ENCODE data around the gene DPYSL5. TPM values are rescaled to one million over a fixed set of nuclear protein-coding genes. Genes with fewer than 3 reads are reported as not detected.

DPYSL5 gene
- polyA plus RNA-seq, 1 donor from 2014 or later: not detected

DNA sequence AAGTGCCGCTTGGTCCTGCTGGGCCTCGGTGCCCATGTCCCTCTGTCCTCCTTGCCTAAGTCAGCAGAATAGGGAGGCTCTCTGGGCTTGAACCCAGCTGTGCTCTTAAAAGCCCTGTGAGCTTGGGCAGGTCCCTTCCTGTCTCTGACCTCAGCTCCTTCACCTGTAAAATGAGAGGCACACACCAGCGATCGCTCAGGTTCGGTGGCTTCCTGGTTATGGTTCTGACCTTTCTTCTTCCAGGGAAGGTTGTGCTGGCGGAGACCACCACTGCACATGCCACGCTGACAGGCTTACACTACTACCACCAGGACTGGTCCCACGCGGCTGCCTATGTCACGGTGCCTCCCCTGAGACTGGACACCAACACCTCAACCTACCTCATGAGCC, 86.4 kb downstream of the DPYSL5 start:
- no peaks in the 10 kb centered on the region for H3K36me3 Mint-ChIP-seq

DNA sequence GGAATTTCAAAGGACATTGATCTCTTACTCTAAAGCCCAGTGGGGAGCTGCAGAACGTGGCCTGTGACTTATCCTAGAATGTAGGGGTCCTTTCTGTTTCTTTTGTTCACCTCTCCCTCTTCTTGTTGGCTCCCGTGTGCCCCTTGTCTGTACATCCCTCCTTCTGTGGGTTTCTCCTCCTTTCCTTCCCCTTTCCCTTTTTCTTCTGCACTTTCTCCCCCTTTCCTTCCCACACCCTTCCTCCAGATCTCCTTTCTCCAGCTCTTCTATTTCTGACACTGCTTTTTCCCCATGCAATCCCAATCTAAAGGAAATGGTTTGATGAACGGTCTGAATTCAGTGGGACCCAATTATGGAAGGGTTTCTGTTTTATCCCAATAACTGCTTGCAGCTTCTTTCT, 87.1 kb downstream of the DPYSL5 start:
- peaks cover 0 to 2% (median 0%) of the 10 kb centered on the region in 3 donors for H3K9me3 Mint-ChIP-seq
- peaks cover 0 to 2% (median 0%) of the 10 kb centered on the region in 3 donors for H3K4me1 Mint-ChIP-seq
- H3K27ac Mint-ChIP-seq: no peak overlapping the region
- H3K4me3 Mint-ChIP-seq: no peak overlapping the region
- H3K36me3 Mint-ChIP-seq: no peaks in the 10 kb centered on the region
- H3K27me3 Mint-ChIP-seq: peaks cover 8% of the 10 kb centered on the region

More for the DNA sequence above, 86.4 kb downstream of the DPYSL5 start:
- H3K27me3 Mint-ChIP-seq: peaks cover 8% of the 10 kb centered on the region
- H3K9me3 Mint-ChIP-seq: peaks cover 0 to 2% (median 0%) of the 10 kb centered on the region in 3 donors
- peaks cover 0 to 2% (median 0%) of the 10 kb centered on the region in 3 donors for H3K4me1 Mint-ChIP-seq
- no peak overlapping the region for H3K27ac Mint-ChIP-seq
- no peak overlapping the region for H3K4me3 Mint-ChIP-seq

DNA sequence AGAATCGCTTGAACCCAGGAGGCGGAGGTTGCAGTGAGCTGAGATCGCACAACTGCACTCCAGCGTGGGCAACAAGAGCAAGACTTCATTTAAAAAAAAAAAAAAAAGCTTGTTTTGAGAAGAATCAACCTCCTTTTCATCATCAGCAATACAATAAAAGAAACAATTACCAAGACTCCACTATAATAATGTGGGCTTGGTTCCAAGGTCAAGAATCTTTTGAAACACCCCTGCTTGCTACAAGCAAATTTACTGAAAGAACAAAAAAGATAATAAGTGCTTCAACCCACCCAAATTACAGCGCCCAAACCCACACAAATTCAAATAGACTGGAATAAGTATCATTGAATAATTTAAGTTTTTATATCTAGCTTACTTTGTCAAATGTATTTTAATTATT, 88.9 kb downstream of the DPYSL5 start:
- Mint-ChIP-seq H3K9me3 (peaks cover 0 to 2% (median 0%) of the 10 kb centered on the region in 3 donors), H3K27ac (no peak overlapping the region), H3K36me3 (no peaks in the 10 kb centered on the region), H3K4me1 (peaks cover 0 to 2% (median 0%) of the 10 kb centered on the region in 3 donors), H3K4me3 (no peak overlapping the region), H3K27me3 (peaks cover 2% of the 10 kb centered on the region)

DNA sequence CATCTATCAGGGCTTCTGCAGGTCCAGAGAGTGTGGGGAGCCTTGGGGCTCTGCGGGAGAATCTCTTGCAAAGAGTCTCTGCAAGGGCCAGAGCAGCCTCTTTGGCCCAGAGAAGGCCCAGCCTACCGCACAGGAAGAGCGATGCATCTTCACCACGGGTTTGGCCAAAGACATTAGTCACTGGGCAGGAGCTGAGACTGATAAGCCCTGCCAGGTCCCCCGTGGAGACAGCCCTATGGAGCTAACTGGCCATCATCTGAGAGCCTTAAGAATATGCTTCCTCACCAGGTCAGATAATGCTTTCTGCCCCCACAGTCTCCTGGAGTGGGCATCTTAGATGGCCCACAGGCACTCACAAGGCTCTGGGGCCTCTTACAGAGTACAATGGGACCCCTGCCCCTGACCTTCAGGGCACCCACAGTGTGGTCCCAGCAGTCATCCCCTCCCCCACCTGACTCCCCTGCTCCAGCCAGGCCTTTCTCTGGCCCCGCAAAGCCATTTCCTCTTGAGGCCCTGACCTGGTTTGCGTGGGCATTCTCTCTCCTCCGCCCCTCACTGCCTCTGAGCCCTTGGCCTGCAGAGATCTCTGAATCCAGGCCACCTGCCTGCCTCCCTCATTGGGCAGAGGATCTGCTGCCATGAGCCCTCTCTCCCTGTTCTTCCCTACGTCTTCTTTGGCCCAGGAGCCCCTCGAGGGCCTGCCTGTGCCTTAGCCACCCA, 90.6 kb downstream of the DPYSL5 start:
- Mint-ChIP-seq H3K4me1 (peaks cover 0 to 4% (median 2%) of the 10 kb centered on the region in 3 donors), H3K27me3 (peaks cover 7% of the 10 kb centered on the region), H3K9me3 (no peaks in the 10 kb centered on the region), H3K27ac (no peak overlapping the region), H3K4me3 (no peak overlapping the region), H3K36me3 (no peaks in the 10 kb centered on the region)

DNA sequence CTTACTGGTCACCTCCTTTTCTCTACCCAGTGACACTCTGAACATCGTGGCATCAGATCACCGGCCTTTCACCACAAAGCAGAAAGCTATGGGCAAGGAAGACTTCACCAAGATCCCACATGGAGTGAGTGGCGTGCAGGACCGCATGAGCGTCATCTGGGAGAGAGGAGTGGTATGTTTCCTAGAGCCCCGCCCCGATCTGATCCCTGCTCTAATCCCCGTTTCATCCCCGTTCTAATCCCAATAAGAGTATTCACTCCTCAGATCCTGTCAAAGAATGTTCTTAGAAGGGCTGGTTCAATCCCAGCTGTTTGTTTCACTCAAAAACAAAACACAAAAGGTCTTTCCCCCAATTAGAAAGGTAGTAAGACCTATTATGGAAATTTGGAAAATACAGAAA, 92.1 kb downstream of the DPYSL5 start:
- peaks cover 10% of the 10 kb centered on the region for H3K27me3 Mint-ChIP-seq
- H3K4me1 Mint-ChIP-seq: peaks cover 0 to 4% (median 2%) of the 10 kb centered on the region in 3 donors
- H3K9me3 Mint-ChIP-seq: no peaks in the 10 kb centered on the region
- no peak overlapping the region for H3K27ac Mint-ChIP-seq
- no peak overlapping the region for H3K4me3 Mint-ChIP-seq
- no peaks in the 10 kb centered on the region for H3K36me3 Mint-ChIP-seq

DNA sequence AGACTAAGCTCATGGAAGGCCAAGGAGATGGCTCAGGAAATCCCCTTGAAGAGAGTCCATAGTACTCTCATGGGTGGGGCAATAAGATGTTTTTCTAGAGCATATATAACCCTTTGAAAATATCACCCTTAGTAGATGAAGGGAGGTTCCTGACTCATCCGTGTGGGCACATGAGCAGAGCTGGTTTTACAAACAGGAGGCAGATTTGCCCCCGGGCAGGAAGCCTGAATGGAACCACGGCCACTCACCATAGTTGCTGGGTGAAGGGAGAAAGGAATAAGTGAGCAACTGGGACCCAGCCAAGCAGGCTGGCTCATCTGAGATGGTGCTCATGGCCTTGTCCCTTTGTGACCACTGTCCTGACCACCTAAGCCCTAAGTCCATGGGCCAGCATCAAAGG, 93.6 kb downstream of the DPYSL5 start:
- peaks cover 10% of the 10 kb centered on the region for H3K27me3 Mint-ChIP-seq
- no peak overlapping the region for H3K27ac Mint-ChIP-seq
- no peaks in the 10 kb centered on the region for H3K36me3 Mint-ChIP-seq
- H3K4me1 Mint-ChIP-seq: peaks cover 0 to 4% (median 2%) of the 10 kb centered on the region in 3 donors
- H3K9me3 Mint-ChIP-seq: no peaks in the 10 kb centered on the region
- no peak overlapping the region for H3K4me3 Mint-ChIP-seq

DNA sequence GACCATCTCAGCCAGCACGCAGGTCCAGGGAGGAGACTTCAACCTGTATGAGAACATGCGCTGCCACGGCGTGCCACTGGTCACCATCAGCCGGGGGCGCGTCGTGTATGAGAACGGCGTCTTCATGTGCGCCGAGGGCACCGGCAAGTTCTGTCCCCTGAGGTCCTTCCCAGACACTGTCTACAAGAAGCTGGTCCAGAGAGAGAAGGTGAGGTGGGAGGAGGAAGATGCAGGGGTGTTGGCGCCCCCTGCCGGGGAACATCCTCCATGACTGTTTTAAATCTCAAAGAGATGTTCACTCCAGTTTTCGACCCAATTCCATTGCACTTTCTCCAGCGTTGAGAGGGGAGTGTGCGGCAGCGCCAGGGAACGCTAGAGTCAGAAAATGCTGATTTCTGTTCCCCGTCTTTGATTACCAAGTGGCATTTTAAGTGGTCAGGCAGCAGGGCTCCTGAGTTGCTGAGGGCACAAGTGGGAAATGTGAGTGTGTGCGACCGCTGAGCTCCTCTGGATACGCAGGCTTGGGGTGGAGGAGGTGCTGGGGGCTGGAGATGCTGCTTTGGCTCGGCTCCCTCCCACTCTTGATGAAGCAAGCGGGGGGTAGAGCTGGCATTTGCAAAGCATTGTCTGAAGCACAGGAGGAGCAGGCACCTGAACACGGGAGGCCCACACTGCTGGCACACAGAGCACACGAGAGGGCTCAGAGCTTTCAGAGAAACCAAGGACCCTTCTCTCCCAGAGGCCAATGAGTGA, 94.8 kb downstream of the DPYSL5 start:
- H3K36me3 Mint-ChIP-seq: no peaks in the 10 kb centered on the region
- peak overlapping the region in 1 of 3 donors; percentile 37 for H3K27ac Mint-ChIP-seq
- peak overlapping the region in 1 of 4 donors; percentile 23 for H3K4me3 Mint-ChIP-seq
- H3K27me3 Mint-ChIP-seq: peaks cover 10% of the 10 kb centered on the region
- peaks cover 0 to 4% (median 2%) of the 10 kb centered on the region in 3 donors for H3K4me1 Mint-ChIP-seq
- H3K9me3 Mint-ChIP-seq: no peaks in the 10 kb centered on the region

DNA sequence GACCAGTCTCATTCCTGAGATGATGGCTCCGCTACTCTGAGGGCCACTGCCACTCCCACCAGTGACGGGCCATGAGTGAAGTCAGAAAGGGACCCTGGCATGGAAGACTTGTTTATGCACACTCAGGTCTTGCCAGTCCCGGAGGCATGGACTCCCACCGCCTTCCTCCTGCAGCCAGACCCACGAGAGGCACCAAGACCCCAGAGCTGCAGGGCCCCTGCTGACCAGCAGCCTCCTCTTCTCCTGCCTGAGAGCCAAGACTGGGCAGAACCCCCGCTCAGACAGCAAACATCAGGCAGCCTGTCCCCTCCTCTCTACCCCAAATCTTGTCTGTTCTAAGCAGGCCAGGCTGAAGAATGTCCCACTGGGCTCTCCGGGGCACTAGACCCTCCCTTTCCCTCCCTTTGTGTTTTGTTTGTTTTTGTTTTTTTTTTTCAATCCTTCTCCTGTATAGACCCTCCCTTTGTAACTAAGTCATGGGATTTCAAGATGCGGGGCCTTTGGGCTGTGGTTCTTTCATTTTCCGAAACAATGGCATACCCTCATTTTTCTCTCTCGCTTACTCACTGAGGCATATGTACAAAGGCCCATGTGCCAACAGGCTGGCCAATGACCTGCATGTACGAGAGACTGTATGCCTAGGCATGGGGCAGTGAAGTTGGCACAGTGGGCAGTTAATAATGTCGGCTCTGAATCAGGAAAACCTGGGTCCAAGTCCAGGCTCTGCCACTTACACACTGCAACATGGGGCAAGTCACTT, 98.2 kb downstream of the DPYSL5 start:
- no peak overlapping the region for H3K27ac Mint-ChIP-seq
- H3K9me3 Mint-ChIP-seq: no peaks in the 10 kb centered on the region
- H3K4me1 Mint-ChIP-seq: peaks cover 0 to 4% (median 2%) of the 10 kb centered on the region in 3 donors
- H3K4me3 Mint-ChIP-seq: no peak overlapping the region
- H3K36me3 Mint-ChIP-seq: no peaks in the 10 kb centered on the region
- H3K27me3 Mint-ChIP-seq: peaks cover 18% of the 10 kb centered on the region

DNA sequence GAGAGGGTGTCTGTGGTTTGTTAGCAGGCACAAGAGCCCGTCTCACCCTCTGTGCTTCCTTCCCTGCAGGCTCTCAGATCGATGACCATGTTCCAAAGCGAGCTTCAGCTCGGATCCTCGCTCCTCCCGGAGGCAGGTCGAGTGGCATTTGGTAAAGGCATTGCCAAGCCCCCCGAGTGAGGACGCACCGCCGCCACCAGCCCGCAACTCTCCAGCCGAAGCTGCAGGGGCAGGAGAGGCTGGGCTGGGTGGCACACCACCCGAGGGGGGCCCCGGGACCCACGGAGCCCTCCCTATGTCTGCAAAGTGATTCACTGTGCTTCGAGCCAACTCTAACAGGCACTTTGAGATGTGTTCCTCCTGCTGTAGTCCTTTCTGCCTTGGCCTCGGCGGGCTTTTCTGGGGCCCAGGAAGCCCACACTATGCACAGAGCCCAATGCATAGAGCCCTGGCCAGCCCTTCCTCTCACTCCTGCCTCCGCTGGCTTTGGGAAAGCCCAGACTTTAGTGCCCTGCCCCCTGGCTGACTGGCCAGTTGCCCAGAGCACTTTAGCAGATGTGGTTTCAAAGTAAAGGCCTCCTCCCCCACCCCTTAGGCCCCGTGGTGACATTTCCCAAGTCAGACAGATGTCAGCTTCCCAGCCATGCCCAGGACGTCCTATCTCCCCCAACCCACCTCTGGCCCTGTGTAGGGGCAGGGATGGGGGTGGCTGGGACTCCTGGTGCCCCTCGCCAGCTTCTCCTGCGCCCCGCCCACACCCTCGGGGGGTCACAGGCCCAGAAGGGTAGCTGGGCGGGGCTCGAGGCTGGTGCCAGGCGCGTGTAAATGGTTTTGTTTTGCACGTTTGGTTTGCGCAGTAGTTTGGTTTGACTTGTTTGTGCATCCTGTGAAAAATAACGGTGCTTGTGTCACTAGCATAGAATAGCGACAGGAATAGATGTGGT, 99.2 kb downstream of the DPYSL5 start:
- no peak overlapping the region for H3K27ac Mint-ChIP-seq
- no peaks in the 10 kb centered on the region for H3K36me3 Mint-ChIP-seq
- H3K4me1 Mint-ChIP-seq: peaks cover 0 to 4% (median 2%) of the 10 kb centered on the region in 3 donors
- no peaks in the 10 kb centered on the region for H3K9me3 Mint-ChIP-seq
- H3K4me3 Mint-ChIP-seq: no peak overlapping the region
- H3K27me3 Mint-ChIP-seq: peaks cover 20% of the 10 kb centered on the region

DNA sequence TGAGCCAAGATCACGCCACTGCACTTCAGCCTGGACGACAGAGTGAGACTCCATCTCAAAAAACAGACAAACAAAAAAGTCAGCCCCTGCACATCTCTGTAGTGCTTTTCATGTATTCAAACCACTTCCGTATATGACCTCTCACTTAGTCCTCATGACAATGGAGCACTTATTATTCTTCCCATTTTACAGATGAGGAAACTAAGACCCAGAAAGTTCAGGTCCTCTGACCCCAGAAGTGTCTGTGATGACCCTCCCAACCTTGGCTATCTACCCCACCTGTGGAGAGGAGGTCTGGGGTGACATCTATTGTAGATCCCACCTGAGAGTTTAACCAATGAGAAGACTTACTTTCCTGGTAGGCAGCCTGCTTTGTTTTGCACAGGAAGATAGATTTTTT, 100.9 kb downstream of the DPYSL5 start:
- peaks cover 16% of the 10 kb centered on the region for H3K27me3 Mint-ChIP-seq
- no peak overlapping the region for H3K27ac Mint-ChIP-seq
- no peaks in the 10 kb centered on the region for H3K36me3 Mint-ChIP-seq
- no peaks in the 10 kb centered on the region for H3K4me1 Mint-ChIP-seq
- no peaks in the 10 kb centered on the region for H3K9me3 Mint-ChIP-seq
- no peak overlapping the region for H3K4me3 Mint-ChIP-seq

DNA sequence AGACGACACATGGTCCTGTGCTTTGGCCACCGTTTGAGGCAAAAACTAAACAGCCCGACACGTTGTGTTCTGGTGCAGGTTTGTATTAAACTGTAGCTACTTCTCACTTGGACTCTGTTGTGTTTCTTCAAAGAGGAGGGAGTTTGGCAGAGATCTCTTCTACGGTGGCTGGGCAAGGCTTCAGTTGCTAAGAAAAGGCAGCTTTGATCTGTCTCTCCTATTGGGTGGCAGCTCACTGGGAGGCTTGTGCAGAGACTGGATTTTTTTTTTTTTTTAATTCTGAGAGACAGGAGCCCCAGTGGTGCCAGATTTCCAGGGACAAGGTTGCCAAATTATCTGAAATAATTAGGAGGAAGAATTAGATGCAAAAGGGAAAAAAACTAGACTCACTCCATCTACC, 102.3 kb downstream of the DPYSL5 start:
- Mint-ChIP-seq H3K27me3 (peaks cover 21% of the 10 kb centered on the region), H3K9me3 (no peaks in the 10 kb centered on the region), H3K27ac (no peak overlapping the region), H3K4me1 (no peaks in the 10 kb centered on the region), H3K36me3 (no peaks in the 10 kb centered on the region), H3K4me3 (no peak overlapping the region)

DNA sequence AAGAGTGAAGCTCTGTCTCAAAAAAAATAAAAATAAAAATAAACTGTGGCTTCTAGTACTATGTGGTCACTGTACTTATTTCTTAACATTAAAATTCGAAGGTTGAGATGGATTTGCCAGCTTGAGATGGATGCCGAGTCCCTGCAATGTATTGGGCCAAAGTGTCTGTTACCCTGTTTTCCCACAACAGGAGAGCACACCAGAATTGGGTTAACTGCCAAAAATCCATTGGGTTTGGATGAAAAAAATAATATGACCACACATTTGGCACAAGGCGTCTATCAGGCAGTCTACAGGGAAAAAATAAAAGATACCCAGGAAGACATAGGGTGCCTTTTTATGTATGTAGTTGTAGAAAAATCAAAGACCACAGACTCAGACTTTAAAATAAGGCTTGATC, 103.3 kb downstream of the DPYSL5 start:
- Mint-ChIP-seq H3K4me3 (no peak overlapping the region), H3K27ac (no peak overlapping the region), H3K36me3 (no peaks in the 10 kb centered on the region), H3K4me1 (no peaks in the 10 kb centered on the region), H3K9me3 (no peaks in the 10 kb centered on the region), H3K27me3 (peaks cover 23% of the 10 kb centered on the region)

DNA sequence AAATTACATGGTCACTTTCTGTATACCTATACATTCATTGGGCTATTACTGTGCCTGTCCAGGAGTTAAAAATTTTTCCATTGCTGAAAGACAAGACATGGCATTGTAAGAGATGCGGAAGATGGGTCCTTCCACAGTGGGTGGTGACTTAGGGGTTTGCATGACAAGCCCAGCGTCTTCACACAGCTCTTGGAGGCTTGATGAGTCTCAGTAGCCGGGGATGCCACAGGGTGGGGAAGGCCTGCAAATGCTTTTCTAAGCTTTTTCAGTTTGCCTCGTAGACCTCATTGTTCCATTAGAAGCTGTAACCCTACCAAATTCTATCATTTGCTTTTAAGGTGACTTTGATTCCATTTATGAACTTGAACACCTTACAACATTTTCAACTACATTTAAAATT, 104.4 kb downstream of the DPYSL5 start:
- no peaks in the 10 kb centered on the region for H3K9me3 Mint-ChIP-seq
- no peak overlapping the region for H3K4me3 Mint-ChIP-seq
- no peak overlapping the region for H3K27ac Mint-ChIP-seq

DNA sequence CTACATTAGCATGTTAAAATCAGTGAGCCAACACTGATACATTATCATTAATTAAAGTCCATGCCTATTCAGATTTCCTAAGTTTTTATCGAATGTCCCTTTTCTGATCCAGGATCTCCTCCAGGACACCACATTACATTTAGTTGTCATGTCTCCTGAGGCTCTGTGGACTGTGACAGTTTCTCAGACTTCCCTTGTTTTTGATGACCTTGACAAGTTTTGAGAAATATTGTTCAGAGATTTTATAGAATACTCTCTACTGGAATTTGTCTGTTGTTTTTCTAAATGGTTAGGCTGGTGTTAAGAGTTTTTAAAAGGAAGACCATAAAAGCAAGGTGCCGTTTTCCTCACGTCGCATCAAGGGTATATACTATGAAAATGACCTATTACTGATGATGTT, 106.2 kb downstream of the DPYSL5 start:
- H3K4me1 Mint-ChIP-seq: peaks cover 0 to 4% (median 0%) of the 10 kb centered on the region in 3 donors
- H3K27me3 Mint-ChIP-seq: peaks cover 21% of the 10 kb centered on the region
- no peak overlapping the region for H3K27ac Mint-ChIP-seq
- no peaks in the 10 kb centered on the region for H3K9me3 Mint-ChIP-seq
- H3K36me3 Mint-ChIP-seq: no peaks in the 10 kb centered on the region
- no peak overlapping the region for H3K4me3 Mint-ChIP-seq

More for the DNA sequence above, 104.4 kb downstream of the DPYSL5 start:
- peaks cover 23% of the 10 kb centered on the region for H3K27me3 Mint-ChIP-seq
- H3K4me1 Mint-ChIP-seq: no peaks in the 10 kb centered on the region
- no peaks in the 10 kb centered on the region for H3K36me3 Mint-ChIP-seq
